Endothelial cell of coronary artery (primary cell): Measurements from ENCODE around the gene ZC3H6. TPM values are rescaled to one million over a fixed set of nuclear protein-coding genes. Genes with fewer than 3 reads are reported as not detected.

Source experiments
- total RNA-seq: library from RNA; depleted of rRNA; stranded (reverse); fragments of >200 nt; gene quantifications from 2 replicates; pipeline ENCODE4 v1.2.3, GENCODE V29; 2014

Gene ZC3H6, protein sequence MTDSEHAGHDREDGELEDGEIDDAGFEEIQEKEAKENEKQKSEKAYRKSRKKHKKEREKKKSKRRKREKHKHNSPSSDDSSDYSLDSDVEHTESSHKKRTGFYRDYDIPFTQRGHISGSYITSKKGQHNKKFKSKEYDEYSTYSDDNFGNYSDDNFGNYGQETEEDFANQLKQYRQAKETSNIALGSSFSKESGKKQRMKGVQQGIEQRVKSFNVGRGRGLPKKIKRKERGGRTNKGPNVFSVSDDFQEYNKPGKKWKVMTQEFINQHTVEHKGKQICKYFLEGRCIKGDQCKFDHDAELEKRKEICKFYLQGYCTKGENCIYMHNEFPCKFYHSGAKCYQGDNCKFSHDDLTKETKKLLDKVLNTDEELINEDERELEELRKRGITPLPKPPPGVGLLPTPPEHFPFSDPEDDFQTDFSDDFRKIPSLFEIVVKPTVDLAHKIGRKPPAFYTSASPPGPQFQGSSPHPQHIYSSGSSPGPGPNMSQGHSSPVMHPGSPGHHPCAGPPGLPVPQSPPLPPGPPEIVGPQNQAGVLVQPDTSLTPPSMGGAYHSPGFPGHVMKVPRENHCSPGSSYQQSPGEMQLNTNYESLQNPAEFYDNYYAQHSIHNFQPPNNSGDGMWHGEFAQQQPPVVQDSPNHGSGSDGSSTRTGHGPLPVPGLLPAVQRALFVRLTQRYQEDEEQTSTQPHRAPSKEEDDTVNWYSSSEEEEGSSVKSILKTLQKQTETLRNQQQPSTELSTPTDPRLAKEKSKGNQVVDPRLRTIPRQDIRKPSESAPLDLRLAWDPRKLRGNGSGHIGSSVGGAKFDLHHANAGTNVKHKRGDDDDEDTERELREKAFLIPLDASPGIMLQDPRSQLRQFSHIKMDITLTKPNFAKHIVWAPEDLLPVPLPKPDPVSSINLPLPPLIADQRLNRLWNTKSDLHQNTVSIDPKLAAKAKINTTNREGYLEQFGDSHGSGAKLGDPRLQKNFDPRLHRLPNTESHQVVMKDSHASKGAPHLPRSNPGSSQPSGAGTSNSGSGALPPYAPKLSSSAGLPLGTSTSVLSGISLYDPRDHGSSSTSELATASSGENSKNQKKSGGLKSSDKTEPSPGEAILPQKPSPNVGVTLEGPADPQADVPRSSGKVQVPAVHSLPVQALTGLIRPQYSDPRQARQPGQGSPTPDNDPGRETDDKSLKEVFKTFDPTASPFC
- total RNA-seq: 1.4 and 2.9 TPM in 2 replicates

DNA sequence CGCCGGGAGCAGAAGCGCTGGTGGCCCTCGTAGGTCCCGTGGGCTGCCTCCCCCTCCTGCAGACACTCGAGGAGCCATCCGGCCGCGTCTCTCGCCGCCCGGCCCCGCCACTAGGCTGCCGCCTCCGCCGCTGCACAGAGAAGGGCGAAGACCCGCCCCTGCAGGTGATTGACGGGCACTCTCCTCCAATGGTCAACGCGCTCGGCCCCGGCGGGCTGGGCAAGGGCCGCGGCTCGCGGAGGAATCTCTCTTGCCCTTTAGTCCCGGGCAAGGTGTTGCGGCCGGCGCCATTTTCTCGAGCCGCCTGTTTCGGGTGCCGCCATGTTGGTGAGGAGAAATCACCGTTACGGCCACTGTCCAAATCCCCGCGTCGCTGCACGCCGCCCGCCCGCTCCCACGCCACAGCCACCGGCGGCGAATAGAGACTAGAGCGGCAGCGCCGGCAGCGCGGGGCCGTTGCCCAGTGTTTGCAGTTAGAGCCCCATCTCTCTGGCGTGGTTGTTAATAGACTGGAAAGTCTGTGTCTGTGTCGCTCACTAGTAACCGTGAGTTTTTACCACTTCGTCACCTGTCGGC, at the start of gene ZC3H6:
Gene ZC3H6 (plus strand): TSS at position 287 of the 576 bp plus-strand sequence. CDS start 398 bp downstream, outside the sequence.

DNA sequence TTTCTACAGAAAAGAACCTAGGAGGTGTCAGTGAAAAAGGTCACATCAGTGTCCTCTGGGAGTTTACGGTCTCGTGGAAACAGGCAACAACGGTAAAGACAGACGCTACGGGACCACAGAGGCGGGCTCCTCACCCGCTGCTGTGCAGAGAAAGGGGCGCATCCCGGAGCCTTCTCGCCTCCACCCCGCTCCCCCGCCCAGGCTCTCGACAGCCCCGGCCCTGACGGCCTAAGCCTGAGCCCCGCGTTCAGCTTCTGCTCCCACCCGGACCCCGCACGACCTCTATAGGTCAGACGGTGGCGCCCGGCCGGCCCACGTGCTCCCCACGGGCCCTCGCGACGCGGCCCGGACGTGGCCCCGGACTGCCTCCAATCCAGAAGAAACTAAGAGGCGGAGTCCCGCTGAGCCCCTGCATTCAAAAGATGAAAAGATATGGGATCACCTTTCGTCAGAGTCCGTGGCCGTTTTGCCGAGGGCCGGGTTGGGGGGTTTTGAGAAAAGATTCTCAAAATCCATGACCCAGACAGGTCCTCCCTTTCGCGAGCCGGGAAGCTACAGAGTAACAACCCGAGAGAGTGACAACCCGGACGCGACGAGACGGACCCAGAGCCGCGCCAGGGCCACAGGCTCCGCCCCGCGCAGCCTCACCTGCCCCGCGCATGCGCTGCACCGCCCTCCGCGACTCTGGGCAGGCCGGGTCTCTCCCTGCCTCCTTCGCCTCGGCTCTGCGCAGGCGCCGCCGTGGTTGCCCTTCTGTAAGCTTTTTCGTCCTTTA, 20.7 kb upstream of the ZC3H6 start, which contains the start of gene ZC3H8:
Gene ZC3H8 (minus strand): TSS at position 577 of the 775 bp plus-strand sequence. CDS start 61 bp downstream, at position 516.

Other genes with a start within 250 kb of the ZC3H6 start
- 44.3 and 54.0 TPM in 2 replicates for gene TMEM87B, start 220.3 kb upstream of the ZC3H6 start, total RNA-seq
- gene FBLN7, start 137.2 kb upstream of the ZC3H6 start, total RNA-seq: 1.2 and 2.6 TPM in 2 replicates
- gene ZC3H8, start 20.6 kb upstream of the ZC3H6 start, total RNA-seq: 3.9 and 8.6 TPM in 2 replicates
- gene RGPD8, start 158.0 kb downstream of the ZC3H6 start, total RNA-seq: 10.2 and 21.5 TPM in 2 replicates
- 43.1 and 46.1 TPM in 2 replicates for gene TTL, start 206.6 kb downstream of the ZC3H6 start, total RNA-seq